ENCODE measurements around the gene SPART. TPM values are rescaled to one million over a fixed set of nuclear protein-coding genes. Genes with fewer than 3 reads are reported as not detected.

SPART gene
- polyA plus RNA-seq, 1 donor (not counting 4 experiments of a cell fraction or from before 2014, with no cell fraction given), result 35.5 TPM

GRCh38 chr13:36297366-36298338 lies 48.5 kb downstream of the SPART start, which contains the start of gene CCDC169:
Gene CCDC169, minus strand, starts transcription at chr13:36297814. Its CDS starts 95 bp downstream, at chr13:36297719.
- Histone ChIP-seq H3K4me2 (ENCODE audit: control insufficient read depth, extremely low read depth, insufficient read depth, low read depth, low read length) (peak within 1 kb of the TSS; percentile 92), H3K4me1 (ENCODE audit: control insufficient read depth, extremely low read depth, insufficient read depth, low read length) (no peaks in the 10 kb centered on the region), H2AFZ (ENCODE audit: control insufficient read depth, low read length) (peak within 1 kb of the TSS; percentile 57), H3K27ac (ENCODE audit: control insufficient read depth, insufficient read depth, low read length) (no peak within 1 kb of the TSS), H4K20me1 (ENCODE audit: control insufficient read depth, extremely low read depth, insufficient read depth, low read length) (no peaks in the 10 kb centered on the region), H3K9me1 (ENCODE audit: control insufficient read depth, extremely low read depth, insufficient read depth, low read length) (no peaks in the 10 kb centered on the region), H3K36me3 (ENCODE audit: control insufficient read depth in 2 of 2, extremely low read depth in 1 of 2, insufficient read depth in 2 of 2, low read length in 2 of 2) (no peaks in the 10 kb centered on the region), H3K27me3 (ENCODE audit: control insufficient read depth, extremely low read depth, insufficient read depth, low read length) (no peaks in the 10 kb centered on the region), H3K9me3 (ENCODE audit: control insufficient read depth, low read depth, low read length) (no peaks in the 10 kb centered on the region), H3K4me3 (ENCODE audit: control insufficient read depth in 2 of 3, extremely low read depth in 1 of 3, insufficient read depth in 2 of 3, low read depth in 1 of 3, low read length in 3 of 3) (peak within 1 kb of the TSS; percentile 44 to 86 (median 66)), H3K9ac (ENCODE audit: control insufficient read depth, extremely low read depth, insufficient read depth, low read length) (peak within 1 kb of the TSS; percentile 54), H3K79me2 (ENCODE audit: control insufficient read depth, insufficient read depth, low read length) (no peaks in the 10 kb centered on the region)
- dilution Hi-C loops (cut with MboI; ENCODE audit: extremely low pct_ligation_motif_present, low sequenced_read_pairs), result loop anchor here (25.0 kb wide), 1 partner anchor 310 kb away; no protein-coding TSS in a partner anchor
- TF ChIP-seq CTCF (optimal IDR thresholded peaks at IDR 0.05 in 1 of 3, IDR thresholded peaks at IDR 0.05 in 1 of 3, conservative IDR thresholded peaks at IDR 0.05 in 1 of 3; ENCODE audit: extremely low read depth in 1 of 3, insufficient read depth in 2 of 3, low read length in 3 of 3) (no peak), EZH2 (IDR thresholded peaks at IDR 0.05; ENCODE audit: low read length) (no peak)
- DNase-seq (ENCODE audit: low read depth, low spot score), result no peak
- peak; percentile 69 for FAIRE-seq

- no peaks in the 10 kb centered on the region for H3K79me2 ChIP-seq (ENCODE audit: control insufficient read depth, insufficient read depth, low read length)
- FAIRE-seq, result no peak
- H3K27me3 ChIP-seq (ENCODE audit: control insufficient read depth, extremely low read depth, insufficient read depth, low read length), result no peaks in the 10 kb centered on the region
- no peak overlapping the region for H3K4me2 ChIP-seq (ENCODE audit: control insufficient read depth, extremely low read depth, insufficient read depth, low read depth, low read length)
- H3K27ac ChIP-seq (ENCODE audit: control insufficient read depth, insufficient read depth, low read length), result no peak overlapping the region
- no peak overlapping the region for H2AFZ ChIP-seq (ENCODE audit: control insufficient read depth, low read length)
- no peaks in the 10 kb centered on the region for H3K36me3 ChIP-seq (ENCODE audit: control insufficient read depth in 2 of 2, extremely low read depth in 1 of 2, insufficient read depth in 2 of 2, low read length in 2 of 2)
- TF ChIP-seq CTCF (optimal IDR thresholded peaks at IDR 0.05 in 1 of 3, IDR thresholded peaks at IDR 0.05 in 1 of 3, conservative IDR thresholded peaks at IDR 0.05 in 1 of 3; ENCODE audit: extremely low read depth in 1 of 3, insufficient read depth in 2 of 3, low read length in 3 of 3) (no peak), EZH2 (IDR thresholded peaks at IDR 0.05; ENCODE audit: low read length) (no peak)
- H3K9ac ChIP-seq (ENCODE audit: control insufficient read depth, extremely low read depth, insufficient read depth, low read length), result no peak overlapping the region
- no peaks in the 10 kb centered on the region for H3K9me1 ChIP-seq (ENCODE audit: control insufficient read depth, extremely low read depth, insufficient read depth, low read length)
- H4K20me1 ChIP-seq (ENCODE audit: control insufficient read depth, extremely low read depth, insufficient read depth, low read length), result no peaks in the 10 kb centered on the region
- H3K9me3 ChIP-seq (ENCODE audit: control insufficient read depth, low read depth, low read length), result no peaks in the 10 kb centered on the region
- no peak for DNase-seq (ENCODE audit: low read depth, low spot score)
- no peaks in the 10 kb centered on the region for H3K4me1 ChIP-seq (ENCODE audit: control insufficient read depth, extremely low read depth, insufficient read depth, low read length)
- no peak overlapping the region for H3K4me3 ChIP-seq (ENCODE audit: control insufficient read depth in 2 of 3, extremely low read depth in 1 of 3, insufficient read depth in 2 of 3, low read depth in 1 of 3, low read length in 3 of 3)
- dilution Hi-C loops (cut with MboI; ENCODE audit: extremely low pct_ligation_motif_present, low sequenced_read_pairs), result loop anchor here (25.0 kb wide), 1 partner anchor 307 kb away; no protein-coding TSS in a partner anchor
These were observed 52.1 kb downstream of the SPART start for GRCh38 chr13:36294096-36294495.
